Bone marrow (tissue), 2 donors: ENCODE data around the gene MBD3L4.
A peak's percentile ranks its signal among the peaks of the same experiment; 100 is the strongest.
"Not testable (repeated sequence)": the region's sequence is repeated elsewhere in the genome, so short reads cannot be mapped to it uniquely, and the experiment has no call there.

ENCODE experiments used
- DNase-seq, 2 donors: peaks; one replicate each; lab custom pipeline; 2025; lab: John Stamatoyannopoulos, UW

Gene MBD3L4

GRCh38 chr19:7049021-7049420 lies 9.0 kb upstream of the MBD3L4 start, which contains the start of gene MBD3L2:
Gene MBD3L2, plus strand, starts transcription at chr19:7049321. Its CDS starts 53 bp downstream, at chr19:7049374.
- DNase-seq: not testable (repeated sequence)

- not testable (repeated sequence) for DNase-seq
Observed at GRCh38 chr19:7041563-7041962, 1.6 kb upstream of the MBD3L4 start.

GRCh38 chr19:7030278-7030677 lies 9.7 kb downstream of the MBD3L4 start, which contains the start of gene MBD3L5:
Gene MBD3L5, plus strand, starts transcription at chr19:7030578. Its CDS starts 34 bp downstream, at chr19:7030612.
- DNase-seq: not testable (repeated sequence)

- not testable (repeated sequence) for DNase-seq
Observed at GRCh38 chr19:7028790-7029189, 11.2 kb downstream of the MBD3L4 start.

GRCh38 chr19:7021331-7021730 lies 18.6 kb downstream of the MBD3L4 start, which contains the start of gene MBD3L2B:
Gene MBD3L2B, minus strand, starts transcription at chr19:7021431. Its CDS starts 34 bp downstream, at chr19:7021397.
- DNase-seq: not testable (repeated sequence)

GRCh38 chr19:7018828-7019227 lies 21.2 kb downstream of the MBD3L4 start:
- DNase-seq: no peak

GRCh38 chr19:7013678-7014077 lies 26.3 kb downstream of the MBD3L4 start:
- peak in 1 of 2 donors; percentile 17 for DNase-seq

GRCh38 chr19:7010722-7011593 lies 29.0 kb downstream of the MBD3L4 start:
- no peak for DNase-seq

- DNase-seq: peak in 1 of 2 donors; percentile 22
Observed at GRCh38 chr19:7007859-7008258, 32.1 kb downstream of the MBD3L4 start.

GRCh38 chr19:7006135-7006704 lies 33.8 kb downstream of the MBD3L4 start:
- no peak for DNase-seq

- no peak for DNase-seq
Observed at GRCh38 chr19:7004313-7004931, 35.6 kb downstream of the MBD3L4 start.

GRCh38 chr19:7000816-7001215 lies 39.2 kb downstream of the MBD3L4 start:
- DNase-seq: no peak

GRCh38 chr19:7000333-7000732 lies 39.6 kb downstream of the MBD3L4 start:
- no peak for DNase-seq

- no peak for DNase-seq
Observed at GRCh38 chr19:6999933-7000332, 40.0 kb downstream of the MBD3L4 start.

GRCh38 chr19:6997679-6998445 lies 42.1 kb downstream of the MBD3L4 start:
- no peak for DNase-seq

GRCh38 chr19:6996810-6997209 lies 43.2 kb downstream of the MBD3L4 start:
- no peak for DNase-seq

GRCh38 chr19:6995054-6995453 lies 44.9 kb downstream of the MBD3L4 start:
- no peak for DNase-seq

- DNase-seq: no peak
Observed at GRCh38 chr19:6988257-6988656, 51.7 kb downstream of the MBD3L4 start.

GRCh38 chr19:6987850-6988249 lies 52.1 kb downstream of the MBD3L4 start:
- no peak for DNase-seq
